Liver (tissue), 9 donors: ENCODE data around the gene DUOXA2. TPM values are rescaled to one million over a fixed set of nuclear protein-coding genes. Genes with fewer than 3 reads are reported as not detected.

Source experiments
- DNase-seq: peaks from one replicate; pipeline ENCODE4 v3.0.0-alpha.2; 2017; ENCODE audit warnings: low spot score
- H3K27ac ChIP-seq, 2 donors: one replicate each; pipeline ENCODE4 v1.7.0; 2013; ENCODE audit warnings: inconsistent platforms in 2 of 2, low read length in 2 of 2, control low read depth in 1 of 2, low read depth in 1 of 2, mild to moderate bottlenecking in 1 of 2
- H3K27me3 ChIP-seq, 4 donors: one replicate each; pipeline versions ENCODE4 v1.6.1 to v1.7.0; 2013; ENCODE audit warnings: low read length in 3 of 4, inconsistent platforms in 1 of 4, mild to moderate bottlenecking in 1 of 4, moderate library complexity in 1 of 4; ENCODE audit not compliant: control insufficient read depth in 4 of 4, insufficient read depth in 4 of 4
- H3K36me3 ChIP-seq, 4 donors: one replicate each; pipeline versions ENCODE4 v1.6.1 to v1.7.0; 2013; ENCODE audit warnings: low read length in 3 of 4, mild to moderate bottlenecking in 3 of 4, low read depth in 1 of 4, moderate library complexity in 1 of 4; ENCODE audit not compliant: control insufficient read depth in 4 of 4, insufficient read depth in 3 of 4
- H3K4me1 ChIP-seq, 4 donors: one replicate each; pipeline versions ENCODE4 v1.6.1 to v1.7.0; 2013; ENCODE audit warnings: low read length in 3 of 4, mild to moderate bottlenecking in 3 of 4, moderate library complexity in 1 of 4; ENCODE audit not compliant: control insufficient read depth in 4 of 4, insufficient read depth in 4 of 4
- H3K4me3 ChIP-seq, 3 donors: one replicate each; pipeline versions ENCODE4 v1.6.1 to v1.7.0; 2013; ENCODE audit warnings: low read length in 3 of 3, control low read depth in 1 of 3, low read depth in 1 of 3, mild to moderate bottlenecking in 1 of 3
- H3K9ac ChIP-seq, 2 donors: one replicate each; pipeline ENCODE4 v1.7.0; 2013; ENCODE audit warnings: low read length in 2 of 2, mild to moderate bottlenecking in 2 of 2, moderate library complexity in 2 of 2, control low read depth in 1 of 2, low read depth in 1 of 2
- H3K9me3 ChIP-seq, 4 donors: one replicate each; pipeline versions ENCODE4 v1.6.1 to v1.7.0; 2013; ENCODE audit warnings: low read length in 3 of 4; ENCODE audit not compliant: control insufficient read depth in 4 of 4
- ATF3 ChIP-seq: IDR thresholded peaks from 2 replicates; pipeline ENCODE4 v1.6.1; 2016; ENCODE audit warnings: antibody characterized with exemption
- CTCF ChIP-seq: fragments of 150-350 bp; IDR thresholded peaks from 2 replicates; pipeline ENCODE4 v1.5.1; 2017; ENCODE audit warnings: improper control_type of control experiment, low read depth, low read length; ENCODE audit not compliant: missing input control
- EGR1 ChIP-seq, 2 donors: IDR thresholded peaks; 2 replicates each; pipeline ENCODE4 v1.6.1; 2016 to 2018; ENCODE audit warnings: antibody characterized with exemption in 2 of 2, low read depth in 2 of 2
- FOXA2 ChIP-seq: IDR thresholded peaks from 2 replicates; pipeline ENCODE4 v1.6.1; 2016; ENCODE audit warnings: antibody characterized with exemption
- GABPA ChIP-seq, 2 donors: IDR thresholded peaks in 1 of 2; conservative IDR thresholded peaks in 1 of 2; 2 replicates each; pipeline ENCODE4 v1.6.1; 2016; ENCODE audit warnings: antibody characterized with exemption in 2 of 2, mild to moderate bottlenecking in 1 of 2, moderate library complexity in 1 of 2
- HNF4G ChIP-seq: IDR thresholded peaks from 2 replicates; pipeline ENCODE4 v1.6.1; 2016; ENCODE audit warnings: antibody characterized with exemption
- JUND ChIP-seq, 2 donors: IDR thresholded peaks; 2 replicates each; pipeline ENCODE4 v1.6.1; 2016; ENCODE audit warnings: antibody characterized with exemption in 2 of 2
- NR2F2 ChIP-seq: IDR thresholded peaks from 2 replicates; pipeline ENCODE4 v1.6.1; 2016; ENCODE audit warnings: antibody characterized with exemption
- RAD21 ChIP-seq, 2 donors: IDR thresholded peaks; 2 replicates each; pipeline ENCODE4 v1.6.1; 2016; ENCODE audit warnings: antibody characterized with exemption in 2 of 2, mild to moderate bottlenecking in 2 of 2
- RXRA ChIP-seq, 2 donors: IDR thresholded peaks; 2 replicates each; pipeline ENCODE4 v1.6.1; 2017 to 2018; ENCODE audit warnings: antibody characterized with exemption in 2 of 2, mild to moderate bottlenecking in 1 of 2
- SP1 ChIP-seq: IDR thresholded peaks from 2 replicates; pipeline ENCODE4 v1.6.1; 2018; ENCODE audit warnings: antibody characterized with exemption, mild to moderate bottlenecking
- TAF1 ChIP-seq: conservative IDR thresholded peaks from 2 replicates; pipeline ENCODE4 v1.6.1; 2016; ENCODE audit warnings: antibody characterized with exemption, mild to moderate bottlenecking
- ZBTB33 ChIP-seq: IDR thresholded peaks from 2 replicates; pipeline ENCODE4 v1.6.1; 2016; ENCODE audit warnings: antibody characterized with exemption
- WGBS: extraction: QIAGEN DNeasy Blood & Tissue Kit; methylation state at CpG from one replicate; pipeline ENCODE4 v1.1.7; 2013; 5-methylcytosine and 5-hydroxymethylcytosine counted together
- polyA plus RNA-seq, 2 donors: library from polyadenylated mRNA; stranded (reverse) in 1 of 2; unstranded in 1 of 2; fragments of 200-250 nt in 1 of 2; fragments of >200 nt in 1 of 2; fragmentation: Nextera tagmentation in 1 of 2; extraction: Ambion mirVana in 1 of 2; gene quantifications; one replicate each; pipeline versions ENCODE4 v1.2.1 to v1.2.3, GENCODE V29; 2013 to 2015
- total RNA-seq, 2 donors: library from RNA; depleted of rRNA; stranded (reverse); fragments of >200 nt; gene quantifications; one replicate each; pipeline ENCODE4 v1.2.3, GENCODE V29; 2014
- TF ChIP-seq, protein P1 (sequence below): IDR thresholded peaks from 2 replicates; pipeline ENCODE4 v1.6.1; 2016; ENCODE audit warnings: antibody characterized with exemption
- TF ChIP-seq, protein P2 (sequence below): IDR thresholded peaks from 2 replicates; pipeline ENCODE4 v1.6.1; 2016; ENCODE audit warnings: antibody characterized with exemption, mild to moderate bottlenecking
- donor health status: healthy.
- donor health status: healthy.
- donor health status: healthy.
- donor health status: healthy.
- donor health status: healthy.

Gene DUOXA2
- total and polyA plus RNA-seq, 4 donors: 0.07 TPM; not detected in 3

DNA sequence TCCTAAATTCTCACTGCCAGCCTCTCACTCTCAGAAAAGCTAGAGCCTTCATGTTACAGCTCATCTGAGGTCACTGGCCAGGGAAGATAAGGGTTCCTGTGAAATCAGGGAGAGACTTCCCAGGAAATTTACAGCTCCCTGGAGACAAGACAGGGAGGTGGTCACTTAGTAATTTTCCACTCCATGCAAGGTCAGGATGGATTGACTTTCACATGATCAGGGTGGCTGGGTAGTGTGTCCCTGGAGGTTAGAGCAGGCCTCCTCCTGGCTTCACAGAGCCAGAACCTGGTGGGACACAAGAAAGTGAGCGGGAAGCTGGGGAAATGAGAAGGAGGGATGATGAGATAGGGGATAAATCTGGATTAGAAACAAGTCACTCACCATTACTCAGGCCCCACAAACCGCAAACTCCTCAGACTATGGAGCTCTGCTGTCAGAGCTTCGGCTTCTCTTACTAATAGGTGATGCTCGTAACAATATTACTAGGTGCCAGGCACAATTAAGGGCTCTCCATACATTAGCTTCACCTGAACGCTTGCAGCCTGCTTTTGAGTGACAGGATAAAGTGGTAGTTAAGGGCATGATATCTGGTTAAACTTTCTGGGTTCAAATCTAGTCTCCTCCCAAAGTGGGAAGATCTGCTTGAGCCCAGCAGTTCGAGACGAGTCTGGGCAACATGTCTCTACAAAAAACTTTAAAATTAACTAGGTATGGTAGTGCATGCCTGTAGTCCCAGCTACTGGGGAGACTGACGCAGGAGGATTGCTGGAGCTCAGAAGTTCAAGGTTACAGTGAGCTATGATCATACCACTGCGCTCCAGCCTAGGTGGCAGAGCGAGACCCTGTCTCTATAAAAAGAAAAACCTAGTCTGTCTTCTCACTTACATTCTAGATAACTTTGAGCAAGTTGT lies 25.1 kb upstream of the DUOXA2 start:
- H3K27ac ChIP-seq: no peak overlapping the region
- no peak for DNase-seq
- H3K36me3 ChIP-seq: no peaks in the 10 kb centered on the region
- no peak overlapping the region for H3K4me3 ChIP-seq
- 92% methylated on average over 10 of the region's 10 CpGs for WGBS
- H3K9me3 ChIP-seq: no peaks in the 10 kb centered on the region
- TF ChIP-seq SP1: peak; percentile 29
- no peak for TF ChIP-seq JUND (IDR thresholded peaks at IDR 0.05)
- peak; percentile 26 for TF ChIP-seq NR2F2
- TF ChIP-seq RXRA (IDR thresholded peaks at IDR 0.05): no peak
- no peak overlapping the region for H3K9ac ChIP-seq
- no peaks in the 10 kb centered on the region for H3K4me1 ChIP-seq
- no peaks in the 10 kb centered on the region for H3K27me3 ChIP-seq

DNA sequence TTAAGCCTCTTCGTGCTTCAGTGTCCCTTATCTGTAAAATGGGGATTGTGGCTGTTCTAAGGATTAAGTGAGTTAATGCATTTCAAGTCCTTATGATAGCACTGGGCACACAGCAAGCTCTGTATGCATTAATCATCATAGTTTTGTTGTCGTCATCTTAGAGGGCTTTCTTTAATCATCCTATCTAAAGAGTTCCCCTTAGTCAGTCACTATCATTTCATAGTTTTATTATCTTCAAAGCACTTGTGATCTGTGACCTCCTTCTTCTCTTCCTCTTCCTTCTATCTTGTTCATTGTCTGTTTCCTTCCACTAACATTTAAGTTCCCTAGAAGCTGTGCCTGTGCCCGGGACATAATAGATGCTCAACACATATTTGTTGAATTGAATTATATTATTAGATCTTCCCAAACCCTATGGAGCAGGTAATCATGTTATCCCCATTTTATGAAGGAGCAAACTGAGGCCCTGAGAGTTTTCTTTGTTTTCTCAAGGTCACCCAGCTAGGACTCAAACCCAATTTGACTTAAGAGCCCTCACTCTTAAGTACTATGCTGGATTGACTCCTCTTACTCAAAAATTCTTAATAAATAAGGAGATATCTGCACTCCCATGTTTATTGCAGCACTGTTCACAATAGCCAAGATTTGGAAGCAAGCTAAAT lies 24.3 kb upstream of the DUOXA2 start:
- H3K4me1 ChIP-seq: no peaks in the 10 kb centered on the region
- TF ChIP-seq TAF1: no peak
- TF ChIP-seq HNF4G: no peak
- TF ChIP-seq, protein P1, sequence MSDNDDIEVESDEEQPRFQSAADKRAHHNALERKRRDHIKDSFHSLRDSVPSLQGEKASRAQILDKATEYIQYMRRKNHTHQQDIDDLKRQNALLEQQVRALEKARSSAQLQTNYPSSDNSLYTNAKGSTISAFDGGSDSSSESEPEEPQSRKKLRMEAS: no peak
- no peak for TF ChIP-seq EGR1 (IDR thresholded peaks at IDR 0.05; ENCODE audit: low read depth in 2 of 2)
- no peak for TF ChIP-seq FOXA2
- no peak for TF ChIP-seq CTCF
- no peak for TF ChIP-seq SP1
- 80% methylated on average over 3 of the region's 3 CpGs for WGBS
- no peak for DNase-seq
- no peak overlapping the region for H3K4me3 ChIP-seq
- no peaks in the 10 kb centered on the region for H3K9me3 ChIP-seq
- no peaks in the 10 kb centered on the region for H3K36me3 ChIP-seq
- H3K27ac ChIP-seq: no peak overlapping the region
- H3K9ac ChIP-seq: no peak overlapping the region
- H3K27me3 ChIP-seq: no peaks in the 10 kb centered on the region

- 69% methylated on average over 7 of the region's 7 CpGs for WGBS
- Histone ChIP-seq H3K27me3 (no peaks in the 10 kb centered on the region), H3K27ac (no peak overlapping the region), H3K9me3 (no peaks in the 10 kb centered on the region), H3K4me3 (no peak overlapping the region), H3K36me3 (no peaks in the 10 kb centered on the region), H3K9ac (no peak overlapping the region), H3K4me1 (no peaks in the 10 kb centered on the region)
- no peak for DNase-seq
- TF ChIP-seq EGR1 (IDR thresholded peaks at IDR 0.05; ENCODE audit: low read depth in 2 of 2): no peak
- no peak for TF ChIP-seq FOXA2
- TF ChIP-seq RXRA (IDR thresholded peaks at IDR 0.05): no peak
- no peak for TF ChIP-seq ZBTB33
- TF ChIP-seq CTCF: no peak
- TF ChIP-seq JUND (IDR thresholded peaks at IDR 0.05): no peak
- TF ChIP-seq, protein P2, sequence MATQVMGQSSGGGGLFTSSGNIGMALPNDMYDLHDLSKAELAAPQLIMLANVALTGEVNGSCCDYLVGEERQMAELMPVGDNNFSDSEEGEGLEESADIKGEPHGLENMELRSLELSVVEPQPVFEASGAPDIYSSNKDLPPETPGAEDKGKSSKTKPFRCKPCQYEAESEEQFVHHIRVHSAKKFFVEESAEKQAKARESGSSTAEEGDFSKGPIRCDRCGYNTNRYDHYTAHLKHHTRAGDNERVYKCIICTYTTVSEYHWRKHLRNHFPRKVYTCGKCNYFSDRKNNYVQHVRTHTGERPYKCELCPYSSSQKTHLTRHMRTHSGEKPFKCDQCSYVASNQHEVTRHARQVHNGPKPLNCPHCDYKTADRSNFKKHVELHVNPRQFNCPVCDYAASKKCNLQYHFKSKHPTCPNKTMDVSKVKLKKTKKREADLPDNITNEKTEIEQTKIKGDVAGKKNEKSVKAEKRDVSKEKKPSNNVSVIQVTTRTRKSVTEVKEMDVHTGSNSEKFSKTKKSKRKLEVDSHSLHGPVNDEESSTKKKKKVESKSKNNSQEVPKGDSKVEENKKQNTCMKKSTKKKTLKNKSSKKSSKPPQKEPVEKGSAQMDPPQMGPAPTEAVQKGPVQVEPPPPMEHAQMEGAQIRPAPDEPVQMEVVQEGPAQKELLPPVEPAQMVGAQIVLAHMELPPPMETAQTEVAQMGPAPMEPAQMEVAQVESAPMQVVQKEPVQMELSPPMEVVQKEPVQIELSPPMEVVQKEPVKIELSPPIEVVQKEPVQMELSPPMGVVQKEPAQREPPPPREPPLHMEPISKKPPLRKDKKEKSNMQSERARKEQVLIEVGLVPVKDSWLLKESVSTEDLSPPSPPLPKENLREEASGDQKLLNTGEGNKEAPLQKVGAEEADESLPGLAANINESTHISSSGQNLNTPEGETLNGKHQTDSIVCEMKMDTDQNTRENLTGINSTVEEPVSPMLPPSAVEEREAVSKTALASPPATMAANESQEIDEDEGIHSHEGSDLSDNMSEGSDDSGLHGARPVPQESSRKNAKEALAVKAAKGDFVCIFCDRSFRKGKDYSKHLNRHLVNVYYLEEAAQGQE: no peak
- TF ChIP-seq GABPA (IDR thresholded peaks at IDR 0.05 in 1 of 2, conservative IDR thresholded peaks at IDR 0.05 in 1 of 2): no peak
- no peak for TF ChIP-seq ATF3
- TF ChIP-seq HNF4G: no peak
- TF ChIP-seq NR2F2: no peak
- TF ChIP-seq RAD21 (IDR thresholded peaks at IDR 0.05): no peak
Measured at GRCh38 chr15:45091161-45091560, 23.0 kb upstream of the DUOXA2 start.
